Activated effector memory CD4-positive, alpha-beta T cell treated with Interleukin-2 at 50 U/mL for 16 hours (primary cell): ENCODE results near the gene GATA6.

Source experiments
- DNase-seq: peaks from one replicate; pipeline ENCODE4 v3.0.0-alpha.2; 2020

The GATA6 gene

DNA sequence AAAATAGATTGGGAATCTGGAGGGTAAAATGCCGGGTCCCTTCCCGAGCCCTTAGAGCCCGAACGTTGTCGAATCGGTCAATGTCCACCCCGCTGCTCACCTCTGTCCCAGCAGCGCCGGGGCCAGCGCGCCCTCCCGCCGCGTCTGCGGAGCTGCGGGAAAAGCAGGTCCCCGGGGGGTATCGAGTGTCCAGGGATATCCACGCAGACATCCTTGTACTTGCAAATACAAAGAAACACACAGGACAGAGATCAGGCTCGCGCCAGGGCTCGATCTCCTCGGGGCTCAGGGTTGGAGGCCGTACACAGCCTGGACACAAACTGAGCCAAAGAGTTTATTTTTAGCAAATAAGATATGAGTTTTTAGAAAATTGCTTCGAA, 2.3 kb upstream of the GATA6 start:
- no peak for DNase-seq

DNA sequence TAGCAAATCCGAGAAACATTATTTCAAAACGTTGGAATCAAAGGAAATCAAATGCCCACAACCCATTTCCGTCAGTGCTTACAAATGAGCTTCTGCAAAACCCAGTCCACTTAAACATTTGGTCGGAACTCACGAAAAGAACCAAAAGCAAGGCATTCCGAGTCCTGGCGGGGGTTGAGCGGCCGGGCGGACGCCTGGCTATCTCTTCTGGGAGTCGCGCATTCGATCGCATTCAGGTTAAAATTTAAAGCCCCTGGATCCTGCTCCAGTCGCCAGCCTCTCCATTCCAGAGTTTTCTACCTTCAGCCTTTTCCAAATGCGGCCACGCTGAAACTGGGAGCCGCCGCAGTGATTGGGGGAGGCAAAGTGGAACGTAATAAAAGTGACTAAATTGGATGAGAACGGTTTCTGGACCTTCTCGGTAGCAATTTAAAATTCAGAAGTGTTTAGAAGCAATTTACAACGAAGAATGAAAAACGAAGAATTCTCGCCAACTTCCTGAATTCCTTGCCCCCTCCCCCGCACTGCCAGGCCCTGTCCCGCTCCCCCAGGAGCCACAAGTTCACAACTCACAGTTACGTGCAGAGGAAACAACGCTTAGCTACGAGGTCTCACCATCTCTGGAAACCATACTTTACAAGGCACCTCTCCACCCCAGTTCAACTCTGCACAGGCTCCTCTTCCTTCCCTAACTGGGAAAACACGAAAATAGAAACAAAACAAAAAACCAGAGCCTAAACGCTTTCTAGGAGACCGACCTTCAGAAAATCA, 1.7 kb upstream of the GATA6 start:
- no peak for DNase-seq

DNA sequence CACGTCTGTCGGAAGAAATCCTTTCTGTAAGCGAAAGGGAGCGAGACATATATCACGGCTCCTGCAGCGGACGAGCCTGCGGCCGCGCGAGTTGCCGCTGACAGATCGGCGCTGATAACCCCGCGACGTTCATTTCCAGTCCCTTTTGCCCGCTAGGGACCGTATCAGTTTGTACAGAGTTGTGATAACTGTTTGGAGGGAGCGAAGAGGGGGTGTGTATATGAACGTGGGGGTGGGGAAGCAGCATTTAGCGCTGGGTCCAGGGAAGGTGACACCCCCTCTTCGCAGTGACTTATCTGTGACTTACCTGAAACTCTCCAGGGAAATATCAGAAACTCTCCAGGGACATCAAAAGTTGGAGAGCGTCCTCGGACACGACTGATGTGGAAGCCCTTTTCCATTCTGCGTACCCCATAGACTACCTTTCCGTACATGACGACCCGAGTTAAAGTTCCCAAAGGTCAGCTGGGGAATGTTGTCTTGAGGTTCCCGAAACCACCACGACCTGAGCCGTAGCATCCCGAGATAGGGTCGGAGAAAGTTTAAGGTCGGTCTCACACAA, 948 bp upstream of the GATA6 start:
- DNase-seq: no peak

DNA sequence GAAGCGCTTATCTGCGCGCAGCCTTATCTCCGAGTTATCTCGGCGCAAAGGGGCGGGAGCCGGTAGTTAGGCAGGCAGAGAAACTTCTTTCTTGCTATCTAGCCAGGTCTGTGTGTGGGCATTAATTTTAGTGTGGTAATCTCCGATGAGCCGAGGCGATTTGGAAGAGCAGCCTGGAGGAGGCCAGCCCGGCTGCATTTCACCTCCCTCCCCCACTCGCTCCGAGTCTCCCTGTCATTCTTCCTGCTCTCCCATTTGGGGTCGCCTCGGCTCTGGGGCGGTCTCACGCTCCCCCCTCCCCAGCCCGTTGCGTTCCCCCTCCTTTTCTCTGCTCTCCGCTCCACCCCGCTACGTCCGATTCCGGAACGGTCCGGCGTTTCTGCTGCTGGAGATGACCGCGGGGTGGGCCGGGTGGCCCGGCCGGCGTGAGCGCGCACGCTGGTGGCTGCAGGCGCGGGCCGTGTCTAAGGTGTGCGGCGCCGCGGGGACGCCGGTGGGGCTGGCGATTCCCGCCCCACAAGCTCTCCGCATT, 566 bp downstream of the GATA6 start:
- no peak for DNase-seq

DNA sequence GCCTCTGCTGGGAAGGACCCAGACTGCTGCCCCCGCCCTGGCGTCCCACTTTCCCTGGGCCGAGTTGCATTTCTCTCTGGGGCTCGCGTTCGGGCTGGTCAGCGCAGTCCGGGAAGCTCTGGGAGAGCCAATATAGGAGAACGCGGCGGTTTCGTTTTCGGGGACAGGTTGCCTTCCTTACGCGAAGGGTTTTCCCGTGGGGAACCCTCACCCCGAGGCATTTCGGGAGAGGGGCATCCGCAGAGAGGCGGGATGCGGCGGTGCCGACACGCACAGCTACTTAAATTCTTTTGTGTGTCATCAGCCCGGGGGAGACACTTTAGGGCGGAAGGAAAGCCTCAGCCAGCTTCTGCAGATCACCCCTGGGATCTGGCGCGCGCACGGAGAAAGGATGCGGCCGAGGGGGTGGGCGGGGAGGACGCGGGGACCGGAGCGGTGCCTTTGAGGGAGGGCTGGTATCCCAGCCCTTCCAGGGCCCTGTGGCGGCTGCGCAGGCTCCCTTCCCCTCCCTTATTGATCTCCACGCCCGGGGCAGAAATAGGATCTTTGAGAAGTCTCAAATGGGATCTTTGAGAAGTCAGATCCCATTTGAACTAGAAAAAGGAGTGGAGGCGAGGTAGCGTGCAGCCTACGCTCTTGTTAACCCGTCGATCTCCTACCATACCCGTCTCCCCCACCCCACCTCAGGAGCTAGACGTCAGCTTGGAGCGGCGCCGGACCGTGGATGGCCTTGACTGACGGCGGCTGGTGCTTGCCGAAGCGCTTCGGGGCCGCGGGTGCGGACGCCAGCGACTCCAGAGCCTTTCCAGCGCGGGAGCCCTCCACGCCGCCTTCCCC, 1.2 kb downstream of the GATA6 start:
- DNase-seq: no peak

DNA sequence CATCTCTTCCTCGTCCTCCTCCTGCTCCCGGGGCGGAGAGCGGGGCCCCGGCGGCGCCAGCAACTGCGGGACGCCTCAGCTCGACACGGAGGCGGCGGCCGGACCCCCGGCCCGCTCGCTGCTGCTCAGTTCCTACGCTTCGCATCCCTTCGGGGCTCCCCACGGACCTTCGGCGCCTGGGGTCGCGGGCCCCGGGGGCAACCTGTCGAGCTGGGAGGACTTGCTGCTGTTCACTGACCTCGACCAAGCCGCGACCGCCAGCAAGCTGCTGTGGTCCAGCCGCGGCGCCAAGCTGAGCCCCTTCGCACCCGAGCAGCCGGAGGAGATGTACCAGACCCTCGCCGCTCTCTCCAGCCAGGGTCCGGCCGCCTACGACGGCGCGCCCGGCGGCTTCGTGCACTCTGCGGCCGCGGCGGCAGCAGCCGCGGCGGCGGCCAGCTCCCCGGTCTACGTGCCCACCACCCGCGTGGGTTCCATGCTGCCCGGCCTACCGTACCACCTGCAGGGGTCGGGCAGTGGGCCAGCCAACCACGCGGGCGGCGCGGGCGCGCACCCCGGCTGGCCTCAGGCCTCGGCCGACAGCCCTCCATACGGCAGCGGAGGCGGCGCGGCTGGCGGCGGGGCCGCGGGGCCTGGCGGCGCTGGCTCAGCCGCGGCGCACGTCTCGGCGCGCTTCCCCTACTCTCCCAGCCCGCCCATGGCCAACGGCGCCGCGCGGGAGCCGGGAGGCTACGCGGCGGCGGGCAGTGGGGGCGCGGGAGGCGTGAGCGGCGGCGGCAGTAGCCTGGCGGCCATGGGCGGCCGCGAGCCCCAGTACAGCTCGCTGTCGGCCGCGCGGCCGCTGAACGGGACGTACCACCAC, 2.1 kb downstream of the GATA6 start:
- DNase-seq: no peak

DNA sequence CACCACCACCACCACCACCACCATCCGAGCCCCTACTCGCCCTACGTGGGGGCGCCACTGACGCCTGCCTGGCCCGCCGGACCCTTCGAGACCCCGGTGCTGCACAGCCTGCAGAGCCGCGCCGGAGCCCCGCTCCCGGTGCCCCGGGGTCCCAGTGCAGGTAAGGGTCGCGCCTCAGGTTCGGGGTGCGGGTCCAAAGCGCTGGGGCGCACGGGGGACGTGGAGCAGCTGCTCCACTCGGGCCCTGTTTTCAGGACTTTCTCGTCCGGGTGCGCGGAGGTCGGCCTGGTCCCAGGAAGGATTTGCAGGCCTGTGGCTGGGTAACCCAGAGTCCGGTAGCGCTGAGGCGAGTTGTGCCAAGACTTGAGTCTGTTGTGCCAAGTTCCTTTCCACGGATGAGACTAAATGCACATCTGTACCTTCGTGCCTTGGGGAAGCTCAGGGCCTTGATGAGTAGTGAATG, 2.8 kb downstream of the GATA6 start:
- no peak for DNase-seq

DNA sequence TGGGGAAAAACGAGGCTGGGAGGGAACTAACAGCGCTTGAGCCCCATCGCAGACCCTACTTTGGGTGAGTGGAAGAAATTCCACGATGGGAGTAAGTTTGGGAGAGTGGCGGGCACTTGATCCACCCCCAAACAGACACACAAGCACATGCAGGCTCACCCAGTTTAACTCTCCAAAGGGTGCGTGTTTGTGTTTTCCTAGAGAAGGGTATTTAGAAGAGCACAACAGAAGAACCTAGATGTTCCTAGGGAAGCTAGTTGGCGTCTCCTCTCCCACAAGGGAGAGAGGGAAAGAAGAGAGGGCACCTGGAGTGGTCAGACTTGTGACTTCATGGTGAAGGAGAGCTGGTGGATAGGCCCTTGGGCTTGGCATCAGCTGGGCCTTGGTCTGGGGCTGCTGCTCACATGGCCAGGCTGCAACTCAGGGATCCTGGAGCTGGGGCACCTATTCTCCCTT, 3.2 kb downstream of the GATA6 start:
- no peak for DNase-seq

DNA sequence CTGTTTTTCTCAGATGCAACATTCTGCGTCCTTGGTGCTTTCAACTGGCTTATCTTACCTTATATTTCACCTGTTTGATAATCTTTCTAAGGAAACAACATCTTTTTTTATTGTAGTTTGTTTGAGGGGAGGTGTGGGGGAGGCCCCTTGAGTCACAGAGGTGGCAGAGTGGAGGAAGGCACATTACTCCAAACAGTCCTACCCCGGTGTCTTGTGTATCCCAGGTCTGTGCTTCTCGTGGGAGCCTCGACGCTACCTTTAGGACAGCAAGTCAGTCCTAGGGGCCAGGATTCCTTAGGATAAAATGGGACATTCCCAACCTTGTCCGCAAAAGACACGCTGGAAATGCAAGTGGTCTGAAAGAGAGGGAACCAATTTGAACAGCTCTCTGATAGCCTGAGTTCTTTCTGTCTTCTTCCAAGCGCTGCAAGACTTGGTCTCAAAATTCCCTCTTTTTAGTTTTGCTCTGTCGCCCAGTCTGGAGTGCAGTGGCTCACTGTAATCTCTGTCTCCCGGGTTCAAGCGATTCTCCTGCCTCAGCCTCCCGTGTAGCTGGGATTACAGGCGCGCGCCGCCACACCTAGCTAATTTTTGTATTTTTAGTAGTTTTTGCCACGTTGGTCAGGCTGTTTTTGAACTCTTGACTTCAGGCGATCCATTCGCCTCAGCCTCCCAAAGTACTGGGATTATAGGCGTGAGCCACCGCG, 4.0 kb downstream of the GATA6 start:
- no peak for DNase-seq

DNA sequence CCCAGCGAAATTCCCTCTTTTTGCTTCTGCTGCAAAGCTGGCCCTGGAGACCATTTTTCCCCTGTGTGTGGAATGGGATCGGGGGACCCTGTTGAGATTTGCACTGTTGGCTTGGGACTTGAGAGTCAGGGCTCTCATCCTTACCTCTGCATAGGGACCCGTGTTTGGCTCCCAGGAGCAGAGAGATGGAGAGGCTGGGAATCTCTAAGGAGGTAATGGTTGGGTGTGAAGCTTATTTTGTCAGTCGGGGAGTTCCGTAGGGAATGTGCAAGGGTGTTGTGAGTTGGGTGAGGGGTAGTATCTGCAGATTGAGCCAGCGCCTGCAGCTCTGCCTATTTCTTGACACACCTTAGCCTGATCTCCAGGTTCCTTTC, 4.5 kb downstream of the GATA6 start:
- no peak for DNase-seq

DNA sequence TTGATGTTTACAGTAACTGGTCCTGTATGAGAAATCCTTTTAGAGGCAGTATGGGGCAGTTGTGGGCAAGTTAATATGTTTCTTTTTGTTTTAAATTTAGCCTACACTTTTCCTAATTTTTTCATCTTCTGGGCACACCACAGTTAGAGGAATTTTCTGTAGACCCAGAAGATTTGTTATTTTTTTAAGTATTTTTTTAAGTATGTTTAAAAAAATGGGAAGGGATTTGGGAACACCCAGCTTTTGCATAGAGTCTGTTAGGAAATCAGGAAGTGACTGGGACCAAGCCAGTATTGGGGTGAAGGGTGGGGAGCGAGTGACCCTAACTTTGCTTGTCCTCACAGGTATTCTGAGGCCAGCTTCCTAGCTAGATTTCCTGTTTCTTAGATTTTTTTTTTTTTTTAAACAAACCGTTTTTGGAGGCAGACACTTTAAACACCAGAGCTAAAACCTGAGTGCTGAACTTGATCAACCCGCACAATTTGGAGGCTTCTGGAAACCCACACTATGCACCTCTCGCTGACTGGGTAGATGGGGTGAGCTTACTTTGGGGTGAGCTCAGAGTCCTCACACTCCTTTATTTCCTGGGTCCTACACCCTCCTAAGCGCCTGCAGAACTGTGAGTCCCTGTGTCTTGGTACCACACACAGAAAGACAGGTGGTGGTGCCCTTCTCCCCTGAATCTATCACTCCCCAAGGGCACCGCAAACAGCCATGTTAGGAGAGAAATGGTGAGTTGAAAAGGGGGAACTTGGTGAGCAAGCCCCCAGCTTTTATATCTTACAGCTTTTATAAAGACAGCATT, 5.2 kb downstream of the GATA6 start:
- DNase-seq: no peak

DNA sequence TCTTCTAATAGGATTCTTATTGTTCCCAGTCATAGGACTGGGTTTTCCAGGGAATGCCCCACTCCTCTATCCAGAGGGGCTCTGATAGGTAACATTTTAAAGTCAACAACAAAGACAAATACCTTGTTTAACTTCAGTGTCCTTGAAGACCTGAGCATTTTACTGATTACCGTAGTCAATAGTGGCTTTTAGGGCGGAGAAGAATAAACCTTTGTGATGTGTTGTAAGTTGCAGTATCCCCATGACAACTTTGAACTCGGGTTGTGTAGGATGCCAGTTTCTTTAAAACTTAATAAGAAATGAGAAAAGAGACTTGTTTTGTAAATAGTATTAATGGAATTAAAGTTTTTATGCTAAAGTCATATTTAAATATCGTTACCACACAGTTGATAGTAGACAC, 6.0 kb downstream of the GATA6 start:
- DNase-seq: no peak

DNA sequence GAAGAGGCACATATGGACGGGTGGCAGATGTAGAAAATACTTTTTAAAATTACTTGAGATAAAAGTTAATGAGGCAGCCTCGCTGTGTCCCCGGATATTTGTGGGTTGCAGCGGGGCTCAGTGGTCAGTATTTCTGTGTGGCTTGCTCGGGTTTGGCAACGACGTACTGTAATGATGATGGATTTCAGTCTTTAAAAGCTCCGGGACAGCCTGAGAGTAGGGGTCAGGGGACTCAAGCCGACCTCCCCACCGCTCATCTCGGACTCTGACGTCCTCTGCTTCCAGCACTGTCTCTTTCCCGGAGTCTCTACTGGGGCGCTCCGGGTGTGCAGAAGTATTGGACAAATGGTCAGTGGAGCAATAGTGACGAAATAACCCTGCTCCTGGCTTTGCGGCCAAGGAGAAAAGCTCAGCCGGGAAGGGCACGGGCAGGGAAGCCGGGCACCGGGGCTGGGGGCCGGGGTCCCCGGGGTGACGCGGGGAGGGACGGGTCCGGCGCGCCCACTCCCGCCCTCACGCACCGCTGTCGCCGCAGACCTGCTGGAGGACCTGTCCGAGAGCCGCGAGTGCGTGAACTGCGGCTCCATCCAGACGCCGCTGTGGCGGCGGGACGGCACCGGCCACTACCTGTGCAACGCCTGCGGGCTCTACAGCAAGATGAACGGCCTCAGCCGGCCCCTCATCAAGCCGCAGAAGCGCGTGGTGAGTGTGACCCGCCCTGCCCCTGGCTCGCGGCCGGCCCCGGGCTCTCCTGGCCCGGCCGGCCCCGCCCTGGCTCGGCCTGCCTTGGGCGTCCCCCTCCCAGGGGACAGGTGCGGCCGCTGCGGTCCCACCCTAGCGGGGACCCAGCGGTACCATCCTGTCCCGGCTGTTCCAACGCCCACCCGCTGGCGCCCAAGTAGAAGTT, 7.3 kb downstream of the GATA6 start:
- DNase-seq: no peak

DNA sequence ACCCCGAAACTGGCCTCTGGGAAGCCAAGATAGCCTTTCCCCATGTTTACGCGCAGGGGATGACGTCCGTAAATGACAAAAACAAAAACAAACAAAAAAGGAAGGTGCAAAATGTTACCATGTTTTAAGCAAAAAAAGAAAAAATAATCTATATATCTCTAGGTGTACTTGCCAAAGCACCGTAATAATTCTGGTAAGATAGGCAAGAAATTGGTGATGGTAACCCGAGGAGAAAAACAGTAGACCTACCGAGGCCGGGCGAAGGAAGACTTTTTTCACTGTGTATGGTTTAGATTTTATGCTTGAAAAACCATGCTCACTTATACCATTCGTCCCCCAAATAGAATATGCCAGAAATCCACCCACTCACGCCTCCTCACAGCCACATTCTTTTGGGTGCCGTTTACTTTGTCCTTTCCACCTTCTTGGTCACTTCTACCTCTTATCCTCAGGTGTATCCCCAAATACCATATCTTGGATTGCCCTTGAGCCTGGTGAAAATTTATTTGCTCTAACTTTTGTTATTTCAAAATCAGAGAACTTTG, 8.0 kb downstream of the GATA6 start:
- DNase-seq: no peak

DNA sequence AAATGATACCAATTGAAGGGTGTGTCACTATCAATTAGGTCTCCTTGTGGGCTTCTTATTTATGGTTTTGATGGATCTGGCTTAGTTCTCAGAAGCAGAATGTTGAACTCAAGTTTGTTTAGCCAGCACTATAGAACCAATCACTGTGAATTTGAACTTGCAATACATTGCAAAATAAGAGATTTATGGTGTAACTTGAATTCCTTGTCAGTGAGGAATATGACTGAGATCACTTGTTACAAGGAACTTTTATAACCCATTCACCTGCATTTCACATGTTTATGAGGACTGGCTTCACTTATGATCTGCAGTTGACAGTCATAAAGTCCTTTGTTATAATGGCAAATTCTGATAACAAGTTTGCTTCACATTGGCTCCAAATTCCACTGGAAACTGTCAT, 9.8 kb downstream of the GATA6 start:
- no peak for DNase-seq

DNA sequence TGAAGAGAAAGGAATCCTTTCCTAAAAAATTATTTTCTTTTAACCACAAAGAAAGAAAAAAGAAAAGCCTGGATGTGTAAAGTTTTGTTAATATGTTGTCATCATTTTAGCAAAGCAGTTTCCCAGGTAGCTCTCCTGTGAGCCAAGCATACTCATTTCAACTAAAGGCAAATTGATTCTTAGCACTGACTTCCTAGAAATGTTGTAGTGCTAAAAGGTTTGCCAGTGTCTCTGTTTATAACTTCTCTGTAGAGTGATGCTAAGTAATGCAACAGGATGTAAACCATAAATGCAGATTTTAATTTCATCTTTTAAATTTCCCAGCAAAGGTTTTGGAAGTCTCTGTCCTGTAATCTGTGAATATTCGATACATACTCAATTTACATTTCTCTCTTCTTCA, 10.2 kb downstream of the GATA6 start:
- DNase-seq: no peak

DNA sequence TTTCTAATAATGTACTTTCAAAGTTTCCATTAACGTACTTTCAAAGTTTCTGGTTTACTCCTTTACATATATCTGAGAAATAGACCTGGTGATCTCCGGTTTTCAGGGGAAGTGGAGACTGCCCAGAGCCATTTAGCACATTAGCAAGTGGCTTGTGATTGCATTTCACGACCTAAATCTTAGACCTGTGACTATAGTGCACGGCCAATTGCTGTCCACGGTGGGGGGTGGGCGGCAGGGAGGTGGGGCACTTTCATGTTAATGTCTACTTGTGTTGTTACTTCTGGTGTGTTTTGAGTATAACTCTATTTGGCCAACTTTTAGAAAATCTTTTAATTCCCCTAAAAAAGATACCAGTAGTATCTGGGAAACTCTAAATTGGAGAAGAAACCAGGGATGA, 11.3 kb downstream of the GATA6 start:
- no peak for DNase-seq

DNA sequence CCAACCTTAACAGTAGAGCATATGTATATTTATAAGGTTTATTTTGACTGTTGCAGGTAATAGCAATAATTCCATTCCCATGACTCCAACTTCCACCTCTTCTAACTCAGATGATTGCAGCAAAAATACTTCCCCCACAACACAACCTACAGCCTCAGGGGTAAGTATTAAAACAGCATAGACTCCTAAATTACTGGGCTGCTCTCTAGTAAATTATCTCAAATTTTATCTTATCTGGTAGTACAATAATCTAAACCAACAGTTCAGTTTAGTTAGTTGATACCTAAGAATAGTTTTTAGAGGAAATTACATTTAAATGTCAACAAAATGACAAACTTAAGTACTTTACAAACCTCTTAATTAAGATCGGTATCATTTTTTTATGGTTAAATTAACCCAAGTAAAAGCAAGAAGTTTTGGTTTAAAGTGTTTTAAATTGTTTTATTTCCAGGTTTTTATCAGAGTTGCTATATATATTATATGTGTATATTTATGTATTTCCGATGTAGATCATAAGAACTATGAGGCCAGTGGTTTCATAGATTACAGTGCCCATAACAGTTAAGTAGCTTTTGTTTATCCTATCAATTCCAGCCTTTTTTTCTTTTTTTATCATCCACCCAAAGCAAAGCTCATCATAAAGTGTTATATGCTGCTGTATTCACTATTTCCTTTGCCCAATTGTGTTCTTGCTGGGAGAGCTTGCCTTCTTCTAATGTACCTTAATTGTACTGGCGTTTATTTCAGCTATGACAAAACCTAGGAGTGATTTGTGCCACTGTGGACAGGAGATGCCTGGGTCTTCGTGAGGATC, 13.7 kb downstream of the GATA6 start:
- DNase-seq: no peak

DNA sequence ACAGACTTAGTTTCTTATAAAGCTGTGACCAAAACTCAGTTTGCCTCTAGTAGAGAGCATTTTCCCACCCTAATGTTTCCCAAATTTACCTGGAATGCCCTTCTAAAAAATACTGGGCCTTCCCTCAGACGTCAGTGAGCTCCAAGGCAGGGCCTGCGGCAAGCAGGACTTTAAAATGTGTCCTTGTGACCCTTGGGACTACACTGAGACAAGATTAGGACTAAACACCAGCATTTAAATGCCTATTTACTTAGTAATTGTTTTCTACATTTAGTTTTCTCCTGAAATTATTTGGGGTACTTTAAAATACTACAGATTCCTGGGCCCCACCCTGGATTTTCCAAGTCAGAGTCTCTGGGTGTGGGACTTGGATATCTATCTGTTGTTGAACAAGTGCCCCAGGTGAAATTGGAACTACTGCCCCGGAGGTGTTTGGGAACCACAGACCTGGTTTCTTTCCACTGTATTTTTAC, 14.3 kb downstream of the GATA6 start:
- DNase-seq: no peak
